K562 (cell line): ENCODE measurements around the gene ZBTB20. TPM values are rescaled to one million over a fixed set of nuclear protein-coding genes. Genes with fewer than 3 reads are reported as not detected.
A peak's percentile ranks its signal among the peaks of the same experiment; 100 is the strongest.

Source experiments
- ATAC-seq: fragments of 200-7000 bp; cut with Tn5 transposase; 3 replicates; pipeline ENCODE4 v1.9.1; 2020; ENCODE audit warnings: moderate library complexity
- BruUV-seq: library from RNA; stranded (reverse); fragments of 400-500 nt; replicated peaks from 2 replicates; lab custom pipeline; 2021; lab: Mats Ljungman, UMichigan
- CTCF ChIA-PET: fragments of 300-600 bp; formaldehyde crosslinking; extraction: SDS; loops from one replicate; lab custom pipeline; 2021; ENCODE audit warnings: low intra/inter-chr PET ratio; lab: Yijun Ruan, JAX
- POLR2A ChIA-PET: fragments of 300-600, 350-650 bp; sonication (Branson Sonifier 250); formaldehyde crosslinking; extraction: SDS; loops from one replicate; lab custom pipeline; 2021; ENCODE audit warnings: antibody characterized with exemption, inconsistent platforms; lab: Yijun Ruan, JAX
- DNase-seq, 4 experiments: peaks; one replicate each; pipeline versions ENCODE4 v3.0.0 to v3.0.0-alpha.2; 2011 to 2018; ENCODE audit warnings: low spot score in 3 of 4, mixed read lengths in 3 of 4; ENCODE audit errors: extremely low read depth in 1 of 4
- FAIRE-seq: peaks from 2 replicates; lab custom pipeline; 2011; peaks lifted over from hg19 to GRCh38; lab: Jason Lieb, UNC
- H2AFZ ChIP-seq: 2 replicates; pipeline ENCODE4 v1.6.0; 2011; ENCODE audit warnings: low read depth, low read length, control low read depth, inconsistent platforms
- H3K27ac ChIP-seq: fragments of 200-600 bp; 3 replicates; pipeline ENCODE4 v1.8.0; 2011; ENCODE audit warnings: low read depth, mild to moderate bottlenecking, control low read depth, inconsistent platforms, low read length, moderate library complexity, mixed read lengths; ENCODE audit errors: extremely low read depth
- H3K27me3 ChIP-seq, 2 experiments: fragments of 300-600 bp in 1 of 2; 2 replicates in 1 of 2; 3 replicates in 1 of 2; pipeline versions ENCODE4 v1.6.0 to v1.8.0; 2011; ENCODE audit warnings: inconsistent platforms in 2 of 2, low read length in 2 of 2, mild to moderate bottlenecking in 1 of 2, mixed read lengths in 1 of 2, moderate library complexity in 1 of 2; ENCODE audit not compliant: control insufficient read depth in 2 of 2, insufficient read depth in 2 of 2
- H3K36me3 ChIP-seq: fragments of 300-600 bp; 3 replicates; pipeline ENCODE4 v1.8.0; 2011; ENCODE audit warnings: mild to moderate bottlenecking, low read length, inconsistent platforms; ENCODE audit not compliant: control insufficient read depth, insufficient read depth
- H3K4me1 ChIP-seq, 2 experiments: fragments of 200-600 bp in 1 of 2; replicated peaks in 1 of 2; 2 replicates in 1 of 2; 3 replicates in 1 of 2; pipeline versions ENCODE4 v1.5.1 to v1.8.0; 2011; ENCODE audit warnings: inconsistent platforms in 2 of 2, low read length in 2 of 2, mild to moderate bottlenecking in 1 of 2, mixed read lengths in 1 of 2, moderate library complexity in 1 of 2; ENCODE audit not compliant: control insufficient read depth in 2 of 2, insufficient read depth in 2 of 2
- H3K4me2 ChIP-seq: 2 replicates; pipeline ENCODE4 v1.6.1; 2011; ENCODE audit warnings: low read length, control low read depth, inconsistent platforms, mixed read lengths; ENCODE audit not compliant: insufficient read depth
- H3K4me3 ChIP-seq: fragments of 200-600 bp; sonication (generic), shearing (Covaris generic); 2 replicates; pipeline ENCODE4 v1.5.1; 2016; ENCODE audit warnings: control low read depth, inconsistent platforms
- H3K79me2 ChIP-seq: fragments of 200-600 bp; 3 replicates; pipeline ENCODE4 v1.8.0; 2011; ENCODE audit warnings: low read length, inconsistent platforms; ENCODE audit not compliant: control insufficient read depth, insufficient read depth
- H3K9ac ChIP-seq, 2 experiments: 2 replicates each; pipeline versions ENCODE4 v1.6.0 to v1.6.1; 2011; ENCODE audit warnings: low read depth in 2 of 2, low read length in 2 of 2, control low read depth in 1 of 2, inconsistent platforms in 1 of 2, mild to moderate bottlenecking in 1 of 2, mixed read lengths in 1 of 2; ENCODE audit not compliant: insufficient read depth in 1 of 2
- H3K9me1 ChIP-seq: one replicate; pipeline ENCODE4 v1.6.0; 2011; ENCODE audit warnings: inconsistent platforms, mild to moderate bottlenecking, low read length, moderate library complexity; ENCODE audit not compliant: control insufficient read depth, insufficient read depth
- H3K9me3 ChIP-seq: replicated peaks from 2 replicates; pipeline ENCODE4 v1.5.1; 2011; ENCODE audit warnings: low read depth, low read length, inconsistent platforms; ENCODE audit not compliant: control insufficient read depth, insufficient read depth
- H4K20me1 ChIP-seq: replicated peaks from 2 replicates; pipeline ENCODE4 v1.6.1; 2011; ENCODE audit warnings: low read length, inconsistent platforms, mixed read lengths; ENCODE audit not compliant: control insufficient read depth, insufficient read depth
- BHLHE40 ChIP-seq: IDR thresholded peaks from 2 replicates; pipeline ENCODE4 v1.6.1; 2011; ENCODE audit warnings: low read length, improper control_type of control experiment
- CSDE1 ChIP-seq, 2 experiments: fragments of 450-650 bp; IDR thresholded peaks; 2 replicates each; pipeline ENCODE4 v1.6.1; 2016; ENCODE audit warnings: mild to moderate bottlenecking in 1 of 2
- CXXC5 ChIP-seq: fragments of 250-450 bp; sonication (Bioruptor Pico); IDR thresholded peaks from 2 replicates; pipeline ENCODE4 v1.8.0; 2022; ENCODE audit warnings: inconsistent platforms, mild to moderate bottlenecking, moderate library complexity
- DDX20 ChIP-seq: fragments of 450-650 bp; IDR thresholded peaks from 2 replicates; pipeline ENCODE4 v1.6.1; 2016; ENCODE audit warnings: missing genetic modification characterization, low read depth, mild to moderate bottlenecking, missing compliant biosample characterization, moderate library complexity
- DMBX1 ChIP-seq: fragments of 250-450 bp; sonication (Bioruptor Pico); IDR thresholded peaks from 2 replicates; pipeline ENCODE4 v1.8.0; 2022; ENCODE audit warnings: inconsistent platforms, mild to moderate bottlenecking, moderate library complexity, borderline replicate concordance
- E2F3 ChIP-seq: fragments of 250-450 bp; sonication (Bioruptor Pico); IDR thresholded peaks from 2 replicates; pipeline ENCODE4 v1.4.0; 2020; ENCODE audit warnings: mild to moderate bottlenecking
- ESRRB ChIP-seq: fragments of 250-450 bp; sonication (Bioruptor Pico); IDR thresholded peaks from 2 replicates; pipeline ENCODE4 v1.5.0; 2020; ENCODE audit warnings: mild to moderate bottlenecking, moderate library complexity, borderline replicate concordance
- ETV1 ChIP-seq: fragments of 450-650 bp; conservative IDR thresholded peaks from 2 replicates; pipeline ENCODE4 v1.6.1; 2016; ENCODE audit warnings: missing genetic modification characterization, control low read depth, low read depth, missing compliant biosample characterization
- GTF2A2 ChIP-seq: IDR thresholded peaks from 2 replicates; pipeline ENCODE4 v1.6.1; 2016; ENCODE audit warnings: mild to moderate bottlenecking, missing genetic modification characterization, missing compliant biosample characterization
- OTX1 ChIP-seq: fragments of 450-650 bp; formaldehyde crosslinking; IDR thresholded peaks from 2 replicates; pipeline ENCODE4 v1.4.0; 2022; ENCODE audit warnings: mild to moderate bottlenecking
- STAT5A ChIP-seq: IDR thresholded peaks from 2 replicates; pipeline ENCODE4 v1.6.1; 2012; ENCODE audit warnings: low read length, inconsistent platforms, borderline replicate concordance
- TAF7 ChIP-seq: fragments of 450-650 bp; IDR thresholded peaks from 2 replicates; pipeline ENCODE4 v1.6.1; 2016; ENCODE audit warnings: missing genetic modification characterization, missing compliant biosample characterization
- TARDBP ChIP-seq: fragments of 450-650 bp; IDR thresholded peaks from 2 replicates; pipeline ENCODE4 v1.6.1; 2016
- ZNF239 ChIP-seq: fragments of 250-450 bp; sonication (Bioruptor Pico); IDR thresholded peaks from 2 replicates; pipeline ENCODE4 v1.4.0; 2020; ENCODE audit warnings: mild to moderate bottlenecking
- ZNF311 ChIP-seq: fragments of 250-450 bp; sonication (Bioruptor Pico); IDR thresholded peaks from 2 replicates; pipeline ENCODE4 v1.4.0; 2020; ENCODE audit warnings: mild to moderate bottlenecking, moderate library complexity
- ZNF589 ChIP-seq: fragments of 200-800 bp; sonication (Bioruptor generic); IDR thresholded peaks from 2 replicates; pipeline ENCODE4 v1.6.1; 2016; ENCODE audit warnings: low read depth, missing genetic modification characterization, missing compliant biosample characterization
- ZNF592 ChIP-seq: fragments of 450-650 bp; IDR thresholded peaks from 2 replicates; pipeline ENCODE4 v1.6.1; 2017; ENCODE audit warnings: antibody characterized with exemption, mild to moderate bottlenecking
- ZNF644 ChIP-seq: fragments of 200-800 bp; sonication (Bioruptor generic); IDR thresholded peaks from 2 replicates; pipeline ENCODE4 v1.6.1; 2016; ENCODE audit warnings: low read depth, missing genetic modification characterization, missing compliant biosample characterization
- ZNF79 ChIP-seq: fragments of 250-450 bp; sonication (Bioruptor Pico); IDR thresholded peaks from 2 replicates; pipeline ENCODE4 v1.4.0; 2020; ENCODE audit warnings: low read depth, mild to moderate bottlenecking, moderate library complexity
- WGBS: fragments of 100-300 bp; shearing (Covaris generic); methylation state at CpG from one replicate; pipeline ENCODE4 v1.1.6; 2016; ENCODE audit warnings: low coverage, mixed read lengths; ENCODE audit not compliant: insufficient coverage; ENCODE audit errors: missing lambda C conversion rate; 5-methylcytosine and 5-hydroxymethylcytosine counted together
- in situ Hi-C: fragments of 300-500 bp; cut with MboI; formaldehyde crosslinking; loops from 4 replicates; pipeline ENCODE4 v1.15.0; 2018; ENCODE audit warnings: inconsistent platforms, mixed read lengths
- intact Hi-C: fragments of 100-400 bp; cut with micrococcal nuclease; formaldehyde crosslinking; loops from 2 replicates; pipeline ENCODE4 v1.14.2; 2022
- polyA plus RNA-seq, 8 experiments: library from polyadenylated mRNA; depleted of rRNA in 4 of 8; stranded (reverse) in 5 of 8; unstranded in 3 of 8; fragments of >200 nt; fragmentation: Nextera tagmentation in 2 of 8; fragmentation: Illumina TruSeq in 1 of 8; extraction: Ambion mirVana in 2 of 8; extraction: Trizol in 1 of 8; gene quantifications; 2 replicates each; pipeline versions ENCODE4 v1.2.1 to v1.2.3, GENCODE V29; 2011 to 2014; ENCODE audit warnings: inconsistent platforms in 1 of 8, missing spikeins in 1 of 8
- total RNA-seq, 7 experiments: library from RNA; depleted of rRNA in 6 of 7; stranded (reverse); fragments of >200 nt in 6 of 7; fragmentation: Illumina TruSeq in 2 of 7; extraction: Trizol in 2 of 7; gene quantifications; 2 replicates each; pipeline versions ENCODE4 v1.2.1 to v1.2.3, GENCODE V29; 2011 to 2021; ENCODE audit warnings: low replicate concordance in 1 of 7

The ZBTB20 gene
- total and polyA plus RNA-seq, 9 of the 15 experiments (the other 6 are each of a cell fraction or from before 2014, with no cell fraction given): 0.17 to 1.7 (median 0.45) TPM

- H3K27ac ChIP-seq: no peak overlapping the region
- no peak for FAIRE-seq
- H3K4me3 ChIP-seq: no peak overlapping the region
- H3K9me3 ChIP-seq: no peaks in the 10 kb centered on the region
- H3K4me1 ChIP-seq: no peaks in the 10 kb centered on the region
- no peak overlapping the region for H3K9ac ChIP-seq
- H4K20me1 ChIP-seq: no peaks in the 10 kb centered on the region
- WGBS: 0% methylated on average over 4 of the region's 4 CpGs
- no TSS peak for BruUV-seq
- H2AFZ ChIP-seq: 0 out of 2 replicates have a peak overlapping the region, but pooled peaks have one; percentile 16
- intact Hi-C loops (no loop called here), in situ Hi-C loops (no loop called here)
- ChIA-PET CTCF (no interaction called here), POLR2A (no interaction called here)
- H3K9me1 ChIP-seq: no peaks in the 10 kb centered on the region
- no peaks in the 10 kb centered on the region for H3K27me3 ChIP-seq
- no peaks in the 10 kb centered on the region for H3K36me3 ChIP-seq
- H3K79me2 ChIP-seq: no peaks in the 10 kb centered on the region
- no peak overlapping the region for H3K4me2 ChIP-seq
- peak in 1 of 4 experiments; percentile 24 for DNase-seq
- peak; percentile 49; the same call in 1 of the 3 replicates for ATAC-seq
- 0 out of 2 replicates have a peak, but pooled peaks have one; percentile 38 for TF ChIP-seq GTF2A2 (tag)
- TF ChIP-seq ESRRB: no peak
- TF ChIP-seq ZNF592: peak; percentile 53; the same call in 1 of the 2 replicates
- TF ChIP-seq ZNF311: 0 out of 2 replicates have a peak, but pooled peaks have one; percentile 38
- TF ChIP-seq ZNF644 (tag): peak; percentile 59; the same call in 1 of the 2 replicates
- TF ChIP-seq TARDBP: no peak
- peak; percentile 30; the same call in 1 of the 2 replicates for TF ChIP-seq STAT5A
- peak; percentile 34; the same call in 1 of the 2 replicates for TF ChIP-seq CXXC5
- no peak for TF ChIP-seq E2F3 (CRISPR knock-in tag)
- TF ChIP-seq ETV1 (tag): peak; percentile 45; the same call in 1 of the 2 replicates
- peak; percentile 33; the same call in 1 of the 2 replicates for TF ChIP-seq TAF7
- TF ChIP-seq OTX1 (CRISPR knock-in tag): no peak
- TF ChIP-seq DDX20 (tag): peak; percentile 76
- TF ChIP-seq ZNF589 (CRISPR knock-in tag): peak; percentile 74; the same call in 1 of the 2 replicates
- peak; percentile 60; the same call in 1 of the 2 replicates for TF ChIP-seq ZNF239
- TF ChIP-seq CSDE1 (IDR thresholded peaks at IDR 0.05): no peak
- TF ChIP-seq ZNF79 (CRISPR knock-in tag): peak; percentile 70; the same call in 1 of the 2 replicates
- TF ChIP-seq BHLHE40: no peak
- TF ChIP-seq DMBX1 (CRISPR knock-in tag): peak; percentile 86; the same call in 1 of the 2 replicates
These were observed 9.1 kb upstream of the ZBTB20 start for GRCh38 chr3:115156046-115156654.
